GM12878 (cell line): ENCODE measurements around the gene MUC7. TPM values are rescaled to one million over a fixed set of nuclear protein-coding genes. Genes with fewer than 3 reads are reported as not detected.
A peak's percentile ranks its signal among the peaks of the same experiment; 100 is the strongest.

ENCODE experiments used
- ATAC-seq: fragments of 200-7000 bp; cut with Tn5 transposase; 3 replicates; pipeline ENCODE4 v1.9.1; 2020; ENCODE audit warnings: mild to moderate bottlenecking, moderate library complexity
- BruUV-seq: library from RNA; stranded (reverse); fragments of 400-500 nt; replicated peaks from 2 replicates; lab custom pipeline; 2021; lab: Mats Ljungman, UMichigan
- CTCF ChIA-PET: fragments of 300-600 bp; sonication (Branson Sonifier 250); formaldehyde crosslinking; extraction: SDS; loops from one replicate; lab custom pipeline; 2021; ENCODE audit warnings: inconsistent platforms; lab: Yijun Ruan, JAX
- POLR2A ChIA-PET: fragments of 350-600 bp; formaldehyde crosslinking; extraction: SDS; loops from one replicate; lab custom pipeline; 2021; ENCODE audit warnings: inconsistent platforms; lab: Charles Lee
- RAD21 ChIA-PET: fragments of 300-600 bp; sonication (Branson Sonifier 250); formaldehyde crosslinking; loops from one replicate; lab custom pipeline; 2023; ENCODE audit warnings: antibody characterized with exemption; ENCODE audit not compliant: unreplicated experiment; lab: Charles Lee
- SMC1A ChIA-PET: fragments of 300-600 bp; sonication (Branson Sonifier 250); formaldehyde crosslinking; loops from one replicate; lab custom pipeline; 2023; ENCODE audit not compliant: unreplicated experiment, uncharacterized antibody; lab: Charles Lee
- DNase-seq: peaks from one replicate; pipeline ENCODE4 v3.0.0-alpha.2; 2011; ENCODE audit warnings: low read depth, low spot score
- FAIRE-seq: peaks from 3 replicates; lab custom pipeline; 2011; peaks lifted over from hg19 to GRCh38; lab: Jason Lieb, UNC
- H2AFZ ChIP-seq: 2 replicates; pipeline ENCODE4 v1.6.0; 2011; ENCODE audit warnings: low read depth, low read length, control low read depth; ENCODE audit not compliant: control insufficient read depth
- H3K27ac ChIP-seq: 2 replicates; pipeline ENCODE4 v1.5.1; 2011; ENCODE audit warnings: control low read depth; ENCODE audit not compliant: control insufficient read depth, insufficient read depth
- H3K27me3 ChIP-seq, 2 experiments: replicated peaks in 1 of 2; 2 replicates each; pipeline versions ENCODE4 v1.6.0 to v1.6.1; 2011; ENCODE audit warnings: low read length in 1 of 2; ENCODE audit not compliant: control insufficient read depth in 2 of 2, insufficient read depth in 2 of 2
- H3K36me3 ChIP-seq, 2 experiments: 2 replicates each; pipeline ENCODE4 v1.5.1; 2011; ENCODE audit warnings: low read length in 1 of 2; ENCODE audit not compliant: control insufficient read depth in 2 of 2, insufficient read depth in 2 of 2
- H3K4me1 ChIP-seq: 2 replicates; pipeline ENCODE4 v1.6.1; 2011; ENCODE audit warnings: mild to moderate bottlenecking, low read length, moderate library complexity, mixed read lengths; ENCODE audit not compliant: control insufficient read depth, insufficient read depth
- H3K4me2 ChIP-seq: 2 replicates; pipeline ENCODE4 v1.6.0; 2011; ENCODE audit warnings: control low read depth; ENCODE audit not compliant: control insufficient read depth, insufficient read depth
- H3K4me3 ChIP-seq: fragments of 200-600 bp; sonication (generic); 2 replicates; pipeline ENCODE4 v1.5.1; 2016
- H3K79me2 ChIP-seq: 2 replicates; pipeline ENCODE4 v1.6.0; 2011; ENCODE audit warnings: low read length; ENCODE audit not compliant: control insufficient read depth, insufficient read depth
- H3K9ac ChIP-seq: 2 replicates; pipeline ENCODE4 v1.8.0; 2011; ENCODE audit warnings: low read length, control low read depth, mixed read lengths; ENCODE audit not compliant: control insufficient read depth, insufficient read depth
- H3K9me3 ChIP-seq: replicated peaks from 3 replicates; pipeline ENCODE4 v1.5.1; 2011; ENCODE audit warnings: mild to moderate bottlenecking, low read length; ENCODE audit not compliant: control insufficient read depth, insufficient read depth
- H4K20me1 ChIP-seq: 2 replicates; pipeline ENCODE4 v1.6.0; 2011; ENCODE audit not compliant: control insufficient read depth, insufficient read depth
- BCL11A ChIP-seq: IDR thresholded peaks from 2 replicates; pipeline ENCODE4 v1.6.1; 2011; ENCODE audit warnings: low read depth, low read length
- CBX3 ChIP-seq: fragments of 200-600 bp; sonication (generic); IDR thresholded peaks from 2 replicates; pipeline ENCODE4 v1.6.1; 2016; ENCODE audit warnings: low read depth, borderline replicate concordance
- EED ChIP-seq: sonication (generic); IDR thresholded peaks from 2 replicates; pipeline ENCODE4 v1.6.1; 2016; ENCODE audit warnings: antibody characterized with exemption, low read depth
- EGR1 ChIP-seq, 2 experiments: IDR thresholded peaks; 1 replicate in 1 of 2; 2 replicates in 1 of 2; pipeline ENCODE4 v1.6.1; 2011 to 2012; ENCODE audit warnings: low read depth in 2 of 2, low read length in 2 of 2, borderline replicate concordance in 1 of 2, mild to moderate bottlenecking in 1 of 2, moderate library complexity in 1 of 2
- HCFC1 ChIP-seq: fragments of 150-350 bp; IDR thresholded peaks from 2 replicates; pipeline ENCODE4 v1.6.1; 2014; ENCODE audit warnings: low read length
- IRF5 ChIP-seq: fragments of 450-650 bp; IDR thresholded peaks from 2 replicates; pipeline ENCODE4 v1.6.1; 2017; ENCODE audit warnings: borderline replicate concordance
- JUNB ChIP-seq: IDR thresholded peaks from 2 replicates; pipeline ENCODE4 v1.6.1; 2016; ENCODE audit warnings: antibody characterized with exemption, mild to moderate bottlenecking
- MTA2 ChIP-seq: fragments of 450-650 bp; IDR thresholded peaks from 2 replicates; pipeline ENCODE4 v1.6.1; 2016; ENCODE audit warnings: low read depth, mild to moderate bottlenecking, moderate library complexity
- NR2C1 ChIP-seq: fragments of 450-650 bp; IDR thresholded peaks from 2 replicates; pipeline ENCODE4 v1.6.1; 2017; ENCODE audit warnings: antibody characterized with exemption, mild to moderate bottlenecking, moderate library complexity
- PRDM15 ChIP-seq: fragments of 450-650 bp; formaldehyde crosslinking; IDR thresholded peaks from 2 replicates; pipeline ENCODE4 v1.4.0; 2020; ENCODE audit warnings: mild to moderate bottlenecking, moderate library complexity
- TAF1 ChIP-seq: IDR thresholded peaks from 2 replicates; pipeline ENCODE4 v1.6.1; 2011; ENCODE audit warnings: mild to moderate bottlenecking, low read depth, low read length, borderline replicate concordance
- ZBTB11 ChIP-seq: fragments of 450-650 bp; formaldehyde crosslinking; IDR thresholded peaks from 2 replicates; pipeline ENCODE4 v1.5.0; 2022; ENCODE audit warnings: mild to moderate bottlenecking, missing genetic modification characterization
- ZBTB33 ChIP-seq: fragments of 450-650 bp; IDR thresholded peaks from 2 replicates; pipeline ENCODE4 v1.6.1; 2017; ENCODE audit warnings: mild to moderate bottlenecking
- WGBS: methylation state at CpG from one replicate; pipeline ENCODE4 v1.1.6; 2016; ENCODE audit warnings: low lambda C conversion rate; ENCODE audit not compliant: insufficient replicate concordance, insufficient coverage; ENCODE audit errors: missing lambda C conversion rate; 5-methylcytosine and 5-hydroxymethylcytosine counted together
- in situ Hi-C: fragments of 300-500 bp; cut with MboI; formaldehyde crosslinking; loops from 9 replicates; pipeline ENCODE4 v1.14.3; 2018; ENCODE audit warnings: mixed read lengths
- intact Hi-C: fragments of 100-400 bp; cut with micrococcal nuclease; formaldehyde crosslinking; loops from one replicate; pipeline ENCODE4 v1.14.2; 2022; ENCODE audit not compliant: unreplicated experiment
- polyA plus RNA-seq, 11 experiments: library from polyadenylated mRNA; depleted of rRNA in 4 of 11; unstranded in 6 of 11; stranded (reverse) in 5 of 11; fragments of >200 nt; fragmentation: Nextera tagmentation in 4 of 11; fragmentation: Illumina TruSeq in 1 of 11; extraction: Ambion mirVana in 4 of 11; extraction: Trizol in 1 of 11; gene quantifications; 1 replicate in 1 of 11; 2 replicates in 10 of 11; pipeline versions ENCODE4 v1.2.1 to v1.2.3, GENCODE V29; 2011 to 2016; ENCODE audit warnings: inconsistent platforms in 2 of 11, missing spikeins in 2 of 11, low read depth in 1 of 11
- total RNA-seq, 4 experiments: library from RNA; depleted of rRNA in 3 of 4; stranded (reverse); fragments of >200 nt in 3 of 4; fragmentation: Illumina TruSeq in 1 of 4; extraction: Trizol in 1 of 4; gene quantifications; 2 replicates each; pipeline versions ENCODE4 v1.2.1 to v1.2.3, GENCODE V29; 2013 to 2021

Gene MUC7
- total and polyA plus RNA-seq, 10 of the 15 experiments (the other 5 are each of a cell fraction or from before 2014, with no cell fraction given): not detected

- no peak for FAIRE-seq
- Histone ChIP-seq H3K36me3 (no peaks in the 10 kb centered on the region), H4K20me1 (no peaks in the 10 kb centered on the region), H3K4me1 (no peaks in the 10 kb centered on the region), H3K9me3 (no peaks in the 10 kb centered on the region), H2AFZ (no peak overlapping the region), H3K4me2 (no peak overlapping the region), H3K27ac (no peak overlapping the region), H3K4me3 (no peak overlapping the region), H3K27me3 (no peaks in the 10 kb centered on the region), H3K9ac (no peak overlapping the region), H3K79me2 (no peaks in the 10 kb centered on the region)
- ATAC-seq: peak; percentile 94
- no TSS peak for BruUV-seq
- intact Hi-C loops: loop anchor here (1.0 to 5.0 kb wide), 5 partner anchors 54 to 816 kb away; no protein-coding TSS in a partner anchor
- ChIA-PET SMC1A (interaction anchor here (0.6 to 2.2 kb wide), 10 partner anchors 60 to 610 kb away, joined by 3 to 12 read pairs (median 4); partner anchors contain the start of gene CSN3), CTCF (interaction anchor here (0.6 to 7.2 kb wide), 13 partner anchors 35 to 815 kb away, joined by 3 to 80 read pairs (median 4); no protein-coding TSS in a partner anchor), POLR2A (interaction anchor here (0.6 kb wide), 1 partner anchor 9 kb away, joined by 4 read pairs; no protein-coding TSS in a partner anchor), RAD21 (interaction anchor here (1.4 to 1.8 kb wide), 2 partner anchors 188 to 190 kb away, joined by 3 to 10 read pairs; no protein-coding TSS in a partner anchor)
- no peak for DNase-seq
- in situ Hi-C loops: loop anchor here (25.0 kb wide), 1 partner anchor 818 kb away; no protein-coding TSS in a partner anchor
- under 1% methylated on average over 7 of the region's 7 CpGs for WGBS
- TF ChIP-seq TAF1: no peak
- TF ChIP-seq ZBTB11: no peak
- no peak for TF ChIP-seq EED
- no peak for TF ChIP-seq NR2C1
- no peak for TF ChIP-seq PRDM15 (CRISPR knock-in tag)
- TF ChIP-seq IRF5: no peak
- no peak for TF ChIP-seq ZBTB33
- TF ChIP-seq HCFC1: no peak
- no peak for TF ChIP-seq EGR1 (IDR thresholded peaks at IDR 0.05; ENCODE audit: borderline replicate concordance in 1 of 2, low read depth in 2 of 2, low read length in 2 of 2)
- no peak for TF ChIP-seq BCL11A
- no peak for TF ChIP-seq CBX3
- TF ChIP-seq MTA2: no peak
- 0 out of 2 replicates have a peak, but pooled peaks have one; percentile 11 for TF ChIP-seq JUNB
Observed at GRCh38 chr4:70505151-70505748, 33.3 kb downstream of the MUC7 start.
